H1 (cell line): ENCODE results near the gene VMO1. TPM values are rescaled to one million over a fixed set of nuclear protein-coding genes. Genes with fewer than 3 reads are reported as not detected.
A peak's percentile ranks its signal among the peaks of the same experiment; 100 is the strongest.

ENCODE experiments used
- CTCF ChIA-PET: fragments of 300-600 bp; sonication (Branson Sonifier 250); formaldehyde crosslinking; loops from one replicate; lab custom pipeline; 2021; ENCODE audit not compliant: partially characterized antibody; lab: Charles Lee
- POLR2A ChIA-PET: fragments of 300-600 bp; sonication (Branson Sonifier 250); formaldehyde crosslinking; loops from one replicate; lab custom pipeline; 2021; ENCODE audit warnings: inconsistent platforms; ENCODE audit not compliant: partially characterized antibody; lab: Charles Lee
- DNase-seq, 2 experiments: peaks; one replicate each; pipeline versions ENCODE4 v3.0.0 to v3.0.0-alpha.2; 2010 to 2022; ENCODE audit warnings: low spot score in 2 of 2, low read depth in 1 of 2, mixed read lengths in 1 of 2
- FAIRE-seq: peaks from 2 replicates; lab custom pipeline; 2011; peaks lifted over from hg19 to GRCh38; lab: Jason Lieb, UNC
- H2AFZ ChIP-seq: 2 replicates; pipeline ENCODE4 v1.8.1; 2012; ENCODE audit warnings: low read length, inconsistent platforms
- H2AK5ac ChIP-seq: 2 replicates; pipeline ENCODE4 v1.6.1; 2013; ENCODE audit warnings: low read depth, low read length
- H2BK120ac ChIP-seq: replicated peaks from 2 replicates; pipeline ENCODE3; 2013; ENCODE audit warnings: low read depth, low read length, inconsistent platforms
- H2BK12ac ChIP-seq: 2 replicates; pipeline ENCODE4 v1.6.1; 2013; ENCODE audit warnings: low read depth, low read length
- H2BK15ac ChIP-seq: 2 replicates; pipeline ENCODE4 v1.6.1; 2013; ENCODE audit warnings: low read length
- H2BK20ac ChIP-seq: 2 replicates; pipeline ENCODE4 v1.6.1; 2013; ENCODE audit warnings: low read length
- H2BK5ac ChIP-seq: 2 replicates; pipeline ENCODE4 v1.6.1; 2013; ENCODE audit warnings: low read depth, low read length
- H3K14ac ChIP-seq: 2 replicates; pipeline ENCODE4 v1.6.1; 2013; ENCODE audit warnings: inconsistent platforms; ENCODE audit not compliant: insufficient read length
- H3K18ac ChIP-seq: 2 replicates; pipeline ENCODE4 v1.6.1; 2013; ENCODE audit warnings: low read length; ENCODE audit errors: extremely low read depth
- H3K23ac ChIP-seq: 2 replicates; pipeline ENCODE4 v1.6.1; 2013; ENCODE audit warnings: inconsistent platforms; ENCODE audit not compliant: insufficient read length
- H3K23me2 ChIP-seq: 2 replicates; pipeline ENCODE4 v1.6.1; 2013; ENCODE audit warnings: low read depth, low read length
- H3K27ac ChIP-seq: 2 replicates; pipeline ENCODE4 v1.6.1; 2011; ENCODE audit warnings: low read depth, low read length, inconsistent platforms
- H3K27me3 ChIP-seq, 4 experiments: replicated peaks in 1 of 4; 1 replicate in 1 of 4; 2 replicates in 3 of 4; pipeline versions ENCODE4 v1.6.1 to v1.8.1; 2011 to 2013; ENCODE audit warnings: low read length in 3 of 4, mild to moderate bottlenecking in 3 of 4, inconsistent platforms in 2 of 4, mixed read lengths in 2 of 4, moderate library complexity in 1 of 4; ENCODE audit not compliant: control insufficient read depth in 3 of 4, insufficient read depth in 3 of 4; ENCODE audit errors: extremely low read depth in 1 of 4
- H3K36me3 ChIP-seq, 4 experiments: 2 replicates each; pipeline versions ENCODE4 v1.6.1 to v1.8.1; 2011 to 2013; ENCODE audit warnings: mild to moderate bottlenecking in 4 of 4, low read length in 3 of 4, moderate library complexity in 2 of 4, control low read depth in 1 of 4, inconsistent platforms in 1 of 4; ENCODE audit not compliant: insufficient read depth in 4 of 4, control insufficient read depth in 2 of 4
- H3K4ac ChIP-seq: replicated peaks from 2 replicates; pipeline ENCODE3; 2013; ENCODE audit warnings: low read length, low read depth, mixed read lengths, inconsistent platforms; ENCODE audit not compliant: insufficient read length
- H3K4me1 ChIP-seq, 4 experiments: replicated peaks in 1 of 4; 1 replicate in 1 of 4; 2 replicates in 3 of 4; pipeline versions ENCODE4 v1.6.1 to v1.8.1; 2011 to 2013; ENCODE audit warnings: low read length in 3 of 4, inconsistent platforms in 2 of 4, mixed read lengths in 1 of 4; ENCODE audit not compliant: insufficient read depth in 4 of 4, control insufficient read depth in 3 of 4
- H3K4me2 ChIP-seq, 2 experiments: 2 replicates each; pipeline versions ENCODE4 v1.6.1 to v1.8.1; 2011 to 2013; ENCODE audit warnings: low read depth in 2 of 2, low read length in 2 of 2, control low read depth in 1 of 2, inconsistent platforms in 1 of 2, mild to moderate bottlenecking in 1 of 2; ENCODE audit not compliant: insufficient read depth in 1 of 2
- H3K4me3 ChIP-seq, 4 experiments: fragments of 200-600, 300-600 bp in 1 of 4; sonication (generic), shearing (Covaris generic), sonication (Bioruptor Twin) in 1 of 4; 2 replicates each; pipeline versions ENCODE4 v1.5.1 to v1.8.1; 2011 to 2016; ENCODE audit warnings: low read length in 4 of 4, low read depth in 3 of 4, control low read depth in 2 of 4, inconsistent platforms in 2 of 4, mild to moderate bottlenecking in 2 of 4, mixed read lengths in 1 of 4, moderate library complexity in 1 of 4; ENCODE audit not compliant: insufficient read depth in 2 of 4; ENCODE audit errors: extremely low read depth in 1 of 4
- H3K56ac ChIP-seq: replicated peaks from 2 replicates; pipeline ENCODE3; 2013; ENCODE audit warnings: low read depth, mild to moderate bottlenecking, mixed read lengths, low read length, inconsistent platforms; ENCODE audit not compliant: insufficient read length
- H3K79me1 ChIP-seq: 2 replicates; pipeline ENCODE4 v1.6.1; 2013; ENCODE audit warnings: low read depth, low read length, control low read depth
- H3K79me2 ChIP-seq, 2 experiments: 2 replicates each; pipeline versions ENCODE4 v1.6.1 to v1.8.1; 2012 to 2013; ENCODE audit warnings: low read length in 2 of 2, mild to moderate bottlenecking in 2 of 2, inconsistent platforms in 1 of 2; ENCODE audit not compliant: insufficient read depth in 2 of 2, control insufficient read depth in 1 of 2
- H3K9ac ChIP-seq, 4 experiments: replicated peaks in 1 of 4; 1 replicate in 1 of 4; 2 replicates in 3 of 4; pipeline versions ENCODE4 v1.6.1 to v1.8.1; 2011 to 2013; ENCODE audit warnings: low read depth in 3 of 4, low read length in 3 of 4, control low read depth in 2 of 4, mild to moderate bottlenecking in 2 of 4, moderate library complexity in 2 of 4, inconsistent platforms in 1 of 4; ENCODE audit errors: extremely low read depth in 1 of 4
- H3K9me3 ChIP-seq, 2 experiments: 2 replicates each; pipeline versions ENCODE4 v1.6.1 to v1.8.1; 2012 to 2013; ENCODE audit warnings: mild to moderate bottlenecking in 2 of 2, moderate library complexity in 2 of 2, control low read depth in 1 of 2, inconsistent platforms in 1 of 2, low read depth in 1 of 2, low read length in 1 of 2, mixed read lengths in 1 of 2; ENCODE audit not compliant: insufficient read depth in 2 of 2
- H4K20me1 ChIP-seq, 2 experiments: replicated peaks in 1 of 2; 2 replicates each; pipeline versions ENCODE3 to v1.8.1; 2011 to 2013; ENCODE audit warnings: inconsistent platforms in 2 of 2, low read length in 2 of 2, mild to moderate bottlenecking in 1 of 2; ENCODE audit not compliant: insufficient read depth in 2 of 2, control insufficient read depth in 1 of 2
- H4K5ac ChIP-seq: 2 replicates; pipeline ENCODE4 v1.6.1; 2013; ENCODE audit warnings: low read length, low read depth, mixed read lengths, inconsistent platforms; ENCODE audit not compliant: insufficient read length
- H4K8ac ChIP-seq: 2 replicates; pipeline ENCODE4 v1.8.0; 2013; ENCODE audit warnings: mild to moderate bottlenecking, moderate library complexity, low read length, inconsistent platforms; ENCODE audit not compliant: insufficient read depth; ENCODE audit errors: extremely low read depth
- H4K91ac ChIP-seq: replicated peaks from 2 replicates; pipeline ENCODE3; 2013; ENCODE audit warnings: low read length, mixed read lengths, inconsistent platforms; ENCODE audit not compliant: insufficient read length
- CBX5 ChIP-seq: fragments of 300-800, 300-1000 bp; sonication (generic); IDR thresholded peaks from 2 replicates; pipeline ENCODE4 v1.7.1; 2016; ENCODE audit warnings: antibody characterized with exemption, low read length, low read depth
- EZH2 ChIP-seq: fragments of 200-600 bp; sonication (generic); IDR thresholded peaks from 2 replicates; pipeline ENCODE4 v1.7.1; 2012; ENCODE audit warnings: low read depth, mild to moderate bottlenecking, moderate library complexity, low read length, inconsistent platforms; ENCODE audit not compliant: severe bottlenecking
- HDAC2 ChIP-seq, 2 experiments: fragments of 300-600 bp in 1 of 2; sonication (generic) in 1 of 2; IDR thresholded peaks; 2 replicates each; pipeline ENCODE4 v1.6.1; 2011 to 2012; ENCODE audit warnings: low read depth in 2 of 2, low read length in 2 of 2, mild to moderate bottlenecking in 2 of 2, moderate library complexity in 2 of 2, borderline replicate concordance in 1 of 2, inconsistent platforms in 1 of 2
- MAFK ChIP-seq: IDR thresholded peaks from 2 replicates; pipeline ENCODE4 v1.6.1; 2012; ENCODE audit warnings: low read depth, mild to moderate bottlenecking, improper control_type of control experiment, low read length
- WGBS, 2 experiments: shearing (Covaris generic) in 1 of 2; methylation state at CpG; one replicate each; pipeline versions ENCODE4 v1.1.6 to v1.1.7; 2013 to 2015; ENCODE audit warnings: low lambda C conversion rate in 2 of 2, mixed read lengths in 2 of 2, inconsistent platforms in 1 of 2, low coverage in 1 of 2, missing lambda C conversion rate in 1 of 2; ENCODE audit not compliant: insufficient replicate concordance in 2 of 2, insufficient coverage in 1 of 2, insufficient read length in 1 of 2; ENCODE audit errors: extremely low coverage in 1 of 2, missing lambda C conversion rate in 1 of 2; 5-methylcytosine and 5-hydroxymethylcytosine counted together
- polyA plus RNA-seq, 7 experiments: library from polyadenylated mRNA; depleted of rRNA in 3 of 7; stranded (reverse) in 5 of 7; unstranded in 2 of 7; fragments of >200 nt in 5 of 7; fragments of 200-250 nt in 2 of 7; gene quantifications; 1 replicate in 5 of 7; 2 replicates in 1 of 7; 4 replicates in 1 of 7; pipeline versions ENCODE4 v1.2.1 to v1.2.3, GENCODE V29; 2011 to 2013; ENCODE audit warnings: missing spikeins in 2 of 7, mixed read lengths in 2 of 7
- total RNA-seq: library from RNA; stranded (reverse); fragmentation: NEBNext Ultra II Directional; extraction: Animal tissue kit (Norgen Biotek cat#: 25700); gene quantifications from 2 replicates; pipeline ENCODE4 v1.2.1, GENCODE V29; 2021
- TF ChIP-seq, protein P1 (sequence below), 3 experiments: IDR thresholded peaks; 1 replicate in 2 of 3; 2 replicates in 1 of 3; pipeline versions ENCODE4 v1.5.1 to v1.6.1; 2011; ENCODE audit warnings: low read length in 3 of 3, mild to moderate bottlenecking in 3 of 3, inconsistent platforms in 2 of 3, low read depth in 1 of 3, moderate library complexity in 1 of 3; ENCODE audit not compliant: insufficient read depth in 1 of 3; ENCODE audit errors: control extremely low read depth in 1 of 3

Gene VMO1
- total and polyA plus RNA-seq, 2 of the 8 experiments (the other 6 are each of a cell fraction or from before 2014, with no cell fraction given), result 0.30 TPM; not detected in 1

DNA sequence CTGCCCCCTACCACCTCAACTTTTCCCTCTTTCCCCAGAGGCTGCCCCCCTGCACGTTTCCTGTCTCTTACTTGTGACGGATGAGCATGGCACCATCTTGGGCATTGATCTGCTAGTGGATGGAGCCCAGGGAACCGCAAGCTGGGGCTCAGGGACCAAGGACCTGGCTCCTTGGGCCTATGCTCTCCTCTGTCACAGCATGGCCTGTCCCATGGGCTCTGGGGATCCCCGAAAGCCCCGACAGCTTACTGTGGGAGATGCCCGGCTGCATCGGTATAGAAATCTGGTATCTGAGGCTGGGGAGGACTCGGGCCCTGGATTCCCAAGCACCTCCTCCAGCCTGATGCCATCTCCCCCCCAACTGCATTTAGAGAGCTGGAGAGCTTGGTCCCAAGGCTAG is 44.6 kb downstream of the VMO1 start:
- Histone ChIP-seq H2BK15ac (no peak overlapping the region), H2BK12ac (no peak overlapping the region), H3K4ac (no peak overlapping the region), H4K20me1 (no peaks in the 10 kb centered on the region), H3K79me2 (no peaks in the 10 kb centered on the region), H2AFZ (no peak overlapping the region), H2BK20ac (no peak overlapping the region), H4K5ac (no peak overlapping the region), H3K4me1 (peaks cover 0 to 12% (median 7%) of the 10 kb centered on the region in 4 experiments; a peak in 5 of 7 replicates), H3K23me2 (peaks cover 21% of the 10 kb centered on the region; the same call in 1 of the 2 replicates), H3K79me1 (no peaks in the 10 kb centered on the region), H3K56ac (no peak overlapping the region), H3K4me2 (no peak overlapping the region), H2BK5ac (no peak overlapping the region), H2BK120ac (no peak overlapping the region), H3K23ac (no peak overlapping the region), H2AK5ac (peak overlapping the region; percentile 6; the same call in 1 of the 2 replicates), H3K4me3 (no peak overlapping the region), H3K36me3 (no peaks in the 10 kb centered on the region; a peak in 1 of 8 replicates), H3K27ac (no peak overlapping the region), H3K9me3 (no peaks in the 10 kb centered on the region; a peak in 1 of 4 replicates), H4K8ac (no peak overlapping the region), H3K14ac (no peak overlapping the region), H3K9ac (no peak overlapping the region), H4K91ac (no peak overlapping the region), H3K18ac (no peak overlapping the region), H3K27me3 (peaks cover 29 to 61% (median 49%) of the 10 kb centered on the region in 4 experiments)
- FAIRE-seq (no peak), DNase-seq (no peak)
- ChIA-PET POLR2A (interaction anchor here (0.6 kb wide), 1 partner anchor 213 kb away, joined by 3 read pairs; no protein-coding TSS in a partner anchor), CTCF (interaction anchor here (0.7 to 1.0 kb wide), 3 partner anchors 32 to 150 kb away, joined by 3 read pairs; partner anchors contain the start of gene PSMB6)
- TF ChIP-seq EZH2 (no peak), HDAC2 (IDR thresholded peaks at IDR 0.05; ENCODE audit: borderline replicate concordance in 1 of 2, low read depth in 2 of 2, low read length in 2 of 2) (no peak), CBX5 (no peak), MAFK (no peak)
- TF ChIP-seq, protein P1, sequence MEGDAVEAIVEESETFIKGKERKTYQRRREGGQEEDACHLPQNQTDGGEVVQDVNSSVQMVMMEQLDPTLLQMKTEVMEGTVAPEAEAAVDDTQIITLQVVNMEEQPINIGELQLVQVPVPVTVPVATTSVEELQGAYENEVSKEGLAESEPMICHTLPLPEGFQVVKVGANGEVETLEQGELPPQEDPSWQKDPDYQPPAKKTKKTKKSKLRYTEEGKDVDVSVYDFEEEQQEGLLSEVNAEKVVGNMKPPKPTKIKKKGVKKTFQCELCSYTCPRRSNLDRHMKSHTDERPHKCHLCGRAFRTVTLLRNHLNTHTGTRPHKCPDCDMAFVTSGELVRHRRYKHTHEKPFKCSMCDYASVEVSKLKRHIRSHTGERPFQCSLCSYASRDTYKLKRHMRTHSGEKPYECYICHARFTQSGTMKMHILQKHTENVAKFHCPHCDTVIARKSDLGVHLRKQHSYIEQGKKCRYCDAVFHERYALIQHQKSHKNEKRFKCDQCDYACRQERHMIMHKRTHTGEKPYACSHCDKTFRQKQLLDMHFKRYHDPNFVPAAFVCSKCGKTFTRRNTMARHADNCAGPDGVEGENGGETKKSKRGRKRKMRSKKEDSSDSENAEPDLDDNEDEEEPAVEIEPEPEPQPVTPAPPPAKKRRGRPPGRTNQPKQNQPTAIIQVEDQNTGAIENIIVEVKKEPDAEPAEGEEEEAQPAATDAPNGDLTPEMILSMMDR (IDR thresholded peaks at IDR 0.05; ENCODE audit: control extremely low read depth in 1 of 3, insufficient read depth in 1 of 3, low read depth in 1 of 3, low read length in 3 of 3), result no peak
- WGBS, 2 experiments, result 85% methylated on average over 8 of the region's 8 CpGs; no CpG with 5 or more reads in 1 of the 2 experiments
